ENCODE results near the gene PYGB. TPM values are rescaled to one million over a fixed set of nuclear protein-coding genes. Genes with fewer than 3 reads are reported as not detected.
A peak's percentile ranks its signal among the peaks of the same experiment; 100 is the strongest.

The PYGB gene
- total RNA-seq, 1 experiment from 2014 or later, result 663 TPM

DNA sequence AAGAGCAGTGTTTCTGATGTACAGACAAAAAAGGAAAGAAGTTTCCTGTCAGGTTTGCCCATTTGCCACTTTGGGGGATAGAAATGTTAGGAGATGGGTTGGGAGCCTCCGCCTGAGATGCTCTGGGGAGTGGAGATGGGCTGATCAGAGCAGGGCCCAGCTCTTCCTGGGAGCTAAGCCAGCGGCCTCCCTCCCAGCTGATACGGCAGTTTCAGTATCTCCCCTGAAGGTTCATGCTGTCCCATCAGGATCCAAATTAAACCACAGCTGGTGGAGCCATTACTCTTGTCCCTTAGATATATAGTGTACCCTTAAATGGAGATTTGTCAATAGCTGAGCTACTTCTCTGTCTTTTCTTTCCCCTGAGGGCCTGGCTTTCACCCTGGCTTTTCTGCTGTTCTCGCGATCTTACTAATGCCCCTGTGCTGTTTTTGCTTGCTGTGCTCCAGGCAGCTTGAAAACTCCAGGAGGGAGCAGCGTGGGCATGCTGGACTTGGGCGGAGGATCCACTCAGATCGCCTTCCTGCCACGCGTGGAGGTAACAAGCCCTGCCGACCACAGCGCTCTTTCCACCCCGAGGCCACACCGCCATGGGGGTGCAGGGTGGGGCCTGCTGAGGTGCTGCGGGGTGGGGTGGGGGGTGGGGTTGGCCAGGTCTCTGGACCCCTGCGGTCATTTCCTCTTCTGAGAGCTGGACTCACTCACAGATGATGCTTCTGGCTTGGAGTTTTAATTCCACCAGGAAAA, 31.5 kb upstream of the PYGB start:
- no peak for DNase-seq (ENCODE audit: low spot score)

DNA sequence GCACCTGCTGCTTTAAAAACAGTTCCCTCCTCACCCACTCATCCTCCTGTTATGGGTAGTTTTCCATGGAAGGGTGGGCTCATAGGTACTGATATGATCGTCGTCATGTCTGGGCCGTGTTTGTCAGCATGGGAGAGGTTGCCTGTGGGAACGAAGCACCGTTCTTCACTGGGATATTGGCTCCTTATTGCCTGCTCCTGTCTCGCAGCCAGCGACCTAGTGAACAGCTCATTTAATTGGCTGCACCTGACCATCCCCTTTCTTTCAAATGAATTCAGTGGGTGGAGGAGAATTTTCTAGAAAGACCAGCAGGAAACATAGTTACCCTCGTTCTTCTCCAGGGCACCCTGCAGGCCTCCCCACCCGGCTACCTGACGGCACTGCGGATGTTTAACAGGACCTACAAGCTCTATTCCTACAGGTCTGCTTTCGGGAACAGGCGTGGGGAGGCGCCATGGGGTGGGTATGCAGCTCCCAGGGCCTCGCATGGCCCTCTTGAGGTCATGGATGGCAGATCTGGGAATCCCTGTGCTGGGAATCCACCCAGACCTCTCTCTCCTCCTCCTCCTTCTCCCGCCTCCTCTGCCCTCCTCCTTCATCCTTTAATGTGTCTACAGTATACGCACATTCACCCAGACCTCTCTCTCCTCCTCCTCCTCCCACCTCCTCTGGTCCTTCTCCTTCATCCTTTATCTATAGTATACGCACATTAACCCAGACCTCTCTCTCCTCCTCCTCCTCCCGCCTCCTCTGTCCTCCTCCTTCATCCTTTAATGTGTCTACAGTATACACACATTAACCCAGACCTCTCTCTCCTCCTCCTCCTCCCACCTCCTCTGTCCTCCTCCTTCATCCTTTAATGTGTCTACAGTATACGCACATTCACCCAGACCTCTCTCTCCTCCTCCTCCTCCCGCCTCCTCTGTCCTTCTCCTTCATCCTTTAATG, 30.4 kb upstream of the PYGB start:
- no peak for DNase-seq (ENCODE audit: low spot score)

DNA sequence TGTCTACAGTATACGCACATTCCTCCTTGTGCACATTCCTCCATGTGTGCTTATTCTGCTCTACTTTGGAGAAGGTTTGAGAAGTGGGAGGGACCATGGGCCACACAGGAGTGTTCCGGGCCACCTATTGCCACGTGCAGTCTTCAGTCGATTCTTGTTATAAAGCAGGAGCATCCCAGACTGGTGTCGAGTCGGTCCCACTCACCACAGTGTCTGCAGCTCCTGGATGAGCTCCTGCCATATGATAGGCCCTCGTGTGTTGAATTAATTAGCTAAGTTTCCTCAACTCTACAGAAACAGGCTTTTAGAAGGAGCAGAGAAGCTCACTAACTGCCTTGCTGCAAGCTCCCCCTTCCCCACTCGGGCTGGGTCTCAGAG, 29.8 kb upstream of the PYGB start:
- no peak for DNase-seq (ENCODE audit: low spot score)

DNA sequence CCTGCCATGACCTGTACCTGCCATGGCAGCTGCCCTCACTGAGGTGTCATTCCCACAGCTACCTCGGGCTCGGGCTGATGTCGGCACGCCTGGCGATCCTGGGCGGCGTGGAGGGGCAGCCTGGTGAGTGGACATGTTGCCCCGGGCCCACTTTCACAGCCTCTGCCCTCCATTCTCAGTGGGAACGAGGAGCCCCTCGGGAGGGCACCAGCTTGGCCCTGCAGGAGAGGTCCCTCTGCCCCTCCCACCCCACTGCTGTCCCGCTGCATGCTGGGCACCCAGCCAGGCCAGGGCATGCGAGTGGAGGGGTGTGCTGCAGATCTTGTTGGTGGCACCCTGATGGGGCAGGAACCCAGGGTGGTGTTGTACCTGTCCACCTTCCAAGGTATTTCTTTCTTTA, 29.4 kb upstream of the PYGB start:
- DNase-seq (ENCODE audit: low spot score), result no peak

DNA sequence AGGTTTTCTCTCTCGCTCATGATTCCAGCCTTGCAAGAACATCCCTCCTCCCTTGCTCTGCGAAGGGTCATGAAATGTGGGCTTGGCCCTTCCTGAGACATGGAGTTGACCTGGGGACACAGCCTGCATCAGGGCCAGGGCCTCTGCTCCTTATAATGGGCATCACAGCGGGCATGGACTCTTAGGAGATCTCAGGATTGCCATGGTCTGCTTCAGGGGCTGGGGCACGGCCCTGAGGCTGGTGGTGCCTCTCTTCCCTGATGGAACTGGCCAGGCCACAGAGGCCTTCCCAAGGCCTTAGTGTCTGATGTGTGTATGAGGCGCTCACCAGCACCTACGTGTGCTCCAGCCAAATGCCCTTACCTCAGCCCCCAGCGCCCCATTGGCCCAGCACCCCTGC, 28.5 kb upstream of the PYGB start:
- no peak for DNase-seq (ENCODE audit: low spot score)

DNA sequence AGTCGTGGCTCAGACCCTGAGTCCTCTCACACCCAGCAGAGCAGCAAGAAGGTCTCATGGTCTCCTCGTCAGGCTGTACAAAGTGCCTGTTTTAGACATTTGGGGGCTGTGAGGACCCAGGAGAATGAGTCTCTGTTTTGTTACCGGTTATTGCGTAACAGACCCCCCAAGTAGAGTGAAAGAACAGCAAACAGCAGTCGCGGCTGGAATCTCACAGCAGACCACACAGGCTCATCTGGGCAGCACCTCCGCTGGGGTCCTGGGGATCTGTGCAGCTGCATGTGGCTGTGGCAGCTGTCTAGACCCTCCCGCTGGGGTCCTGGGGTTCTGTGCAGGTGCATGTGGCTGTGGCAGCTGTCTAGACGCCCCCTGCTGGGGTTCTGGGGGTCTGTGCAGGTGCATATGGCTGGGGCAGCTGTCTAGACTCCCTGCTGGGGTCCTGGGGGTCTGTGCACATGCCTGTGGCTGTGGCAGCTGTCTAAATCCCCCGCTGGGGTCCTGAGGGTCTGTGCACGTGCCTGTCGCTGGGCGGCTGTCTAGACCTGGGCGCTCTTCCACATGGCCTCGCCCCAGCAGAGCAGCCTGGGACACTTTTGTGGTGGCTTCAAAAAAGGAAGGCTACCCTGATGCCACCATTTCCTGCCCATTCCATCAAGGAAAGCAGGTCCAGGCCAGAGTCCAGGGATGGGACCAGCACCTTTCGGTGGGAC, 27.7 kb upstream of the PYGB start:
- DNase-seq (ENCODE audit: low spot score), result no peak

DNA sequence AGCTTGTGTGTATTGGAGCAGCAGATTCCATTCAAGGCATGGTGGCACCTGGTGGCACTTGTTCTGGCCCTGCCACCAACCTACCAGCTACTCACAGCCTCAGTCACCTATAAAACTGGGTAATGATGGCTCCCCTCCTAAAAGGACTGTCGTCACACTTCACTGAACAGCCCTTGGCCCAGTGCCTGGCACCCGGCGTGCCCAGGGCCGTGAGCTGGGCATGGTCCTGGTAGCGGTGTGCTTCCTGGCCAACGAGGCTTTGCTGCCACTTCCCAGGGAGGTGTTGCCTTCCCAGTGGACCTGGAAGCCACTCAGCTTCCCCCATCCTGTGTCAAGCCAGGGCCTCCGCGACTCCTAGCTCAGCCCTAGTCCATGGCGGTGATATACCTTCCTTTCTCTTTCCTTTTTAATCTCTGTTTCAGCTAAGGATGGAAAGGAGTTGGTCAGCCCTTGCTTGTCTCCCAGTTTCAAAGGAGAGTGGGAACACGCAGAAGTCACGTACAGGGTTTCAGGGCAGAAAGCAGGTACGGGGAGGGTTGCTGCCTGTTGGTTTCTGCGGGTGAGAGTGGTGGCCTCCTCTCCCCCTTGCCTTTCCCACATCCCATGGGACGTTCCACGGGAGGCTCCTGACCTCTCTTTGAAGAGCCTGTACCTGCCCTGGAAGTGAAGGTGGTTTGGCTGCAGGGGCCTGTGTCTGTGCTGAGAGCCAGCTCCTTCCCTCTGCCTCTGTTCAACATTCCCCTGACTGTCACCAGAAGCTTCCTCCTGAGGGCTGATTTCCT, 26.9 kb upstream of the PYGB start:
- no peak for DNase-seq (ENCODE audit: low spot score)

DNA sequence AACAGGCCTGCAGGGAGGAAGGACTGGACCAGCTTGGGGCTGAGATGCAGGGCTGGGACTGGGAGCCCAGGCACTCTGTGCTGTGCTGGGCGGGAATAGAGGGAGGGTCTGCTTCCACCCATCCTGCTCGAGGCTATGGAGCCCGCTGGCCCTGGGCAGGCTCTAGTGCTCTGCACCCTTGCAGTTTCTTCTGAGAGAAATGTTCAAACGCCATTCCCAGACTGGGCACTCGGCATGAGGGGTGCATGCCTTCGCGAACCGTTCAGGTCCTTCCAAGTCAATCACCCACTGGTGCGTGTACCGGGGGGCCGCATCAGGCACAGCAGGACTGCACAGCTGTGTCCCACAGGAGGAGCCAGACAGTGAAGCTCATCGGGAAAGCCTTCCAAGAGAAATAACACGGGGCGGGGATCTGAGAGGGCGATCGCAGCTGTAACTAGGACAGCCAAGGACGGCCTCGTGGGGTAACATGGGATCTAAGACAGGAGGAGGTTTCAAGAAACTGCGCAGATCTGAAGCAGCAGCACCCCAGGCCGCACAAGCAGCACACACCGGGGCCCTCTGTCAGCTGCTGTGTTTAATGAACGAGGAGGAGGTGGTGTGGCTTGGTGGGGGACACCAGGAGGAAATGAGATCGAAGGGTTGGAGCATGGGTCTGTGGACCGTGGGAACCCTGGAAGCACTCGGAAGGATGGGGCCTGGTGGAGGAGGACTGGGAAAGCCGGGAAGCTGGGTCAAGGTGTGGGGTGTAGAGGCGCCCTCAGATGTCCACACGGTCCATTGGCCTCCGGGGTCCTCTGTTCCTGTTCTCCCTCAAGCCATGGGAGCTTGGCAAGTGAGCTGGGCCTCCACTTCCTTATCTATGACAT, 26.1 kb upstream of the PYGB start:
- no peak for DNase-seq (ENCODE audit: low spot score)

DNA sequence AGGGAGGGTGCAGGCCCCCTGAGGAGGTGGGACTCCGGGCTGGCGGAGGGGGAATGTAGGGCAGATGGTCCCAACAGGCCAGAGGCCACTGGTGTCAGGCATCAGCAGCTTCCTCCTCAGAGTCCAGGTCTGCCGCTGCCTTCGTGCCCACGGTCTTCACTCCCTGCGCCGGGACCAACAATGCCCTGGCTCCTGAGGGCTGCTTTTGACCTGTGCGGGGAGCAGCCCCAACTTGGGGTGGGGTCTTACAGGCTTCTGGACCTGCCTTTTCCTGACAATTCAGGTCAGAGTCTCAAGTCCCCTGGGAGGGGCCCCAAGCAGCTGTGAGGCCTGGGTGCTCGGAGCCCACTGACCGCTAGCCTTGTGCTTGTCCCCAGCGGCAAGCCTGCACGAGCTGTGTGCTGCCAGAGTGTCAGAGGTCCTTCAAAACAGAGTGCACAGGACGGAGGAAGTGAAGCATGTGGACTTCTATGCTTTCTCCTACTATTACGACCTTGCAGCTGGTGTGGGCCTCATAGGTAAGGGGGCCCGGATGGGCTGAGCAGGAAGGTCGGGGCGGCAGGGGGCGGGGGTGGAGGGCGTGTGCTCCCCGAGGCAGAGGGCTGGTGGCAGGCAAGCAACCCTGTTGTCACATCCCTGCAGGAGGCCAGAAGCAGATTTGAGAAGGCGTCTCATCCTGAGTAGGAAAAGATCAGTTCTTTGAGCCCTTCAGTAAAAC, 25.3 kb upstream of the PYGB start:
- no peak for DNase-seq (ENCODE audit: low spot score)

DNA sequence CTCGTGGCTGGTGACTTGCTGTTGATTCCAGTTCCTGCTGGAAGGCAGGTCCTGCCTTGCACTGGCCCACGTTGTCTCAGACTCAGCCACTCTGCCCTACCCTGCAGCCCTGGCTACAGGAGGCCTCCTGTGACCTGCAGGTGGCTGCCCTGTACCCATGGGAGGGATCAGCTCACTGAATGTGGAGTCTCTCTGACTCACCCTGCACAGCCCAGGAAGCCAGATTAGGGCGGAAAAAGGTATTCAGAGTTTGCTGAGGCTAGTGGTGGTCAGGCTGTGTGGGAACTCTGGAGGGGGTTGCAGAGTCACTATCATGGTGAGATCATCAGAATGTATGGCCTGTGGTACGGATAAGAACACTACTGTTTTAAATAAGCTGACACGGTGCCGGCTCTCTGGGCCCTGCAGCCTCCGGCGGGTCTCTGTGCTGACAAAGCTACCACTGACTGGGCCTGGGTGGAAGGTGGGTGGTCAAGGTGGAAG, 24.7 kb upstream of the PYGB start:
- peak; percentile 90 for DNase-seq (ENCODE audit: low spot score)

DNA sequence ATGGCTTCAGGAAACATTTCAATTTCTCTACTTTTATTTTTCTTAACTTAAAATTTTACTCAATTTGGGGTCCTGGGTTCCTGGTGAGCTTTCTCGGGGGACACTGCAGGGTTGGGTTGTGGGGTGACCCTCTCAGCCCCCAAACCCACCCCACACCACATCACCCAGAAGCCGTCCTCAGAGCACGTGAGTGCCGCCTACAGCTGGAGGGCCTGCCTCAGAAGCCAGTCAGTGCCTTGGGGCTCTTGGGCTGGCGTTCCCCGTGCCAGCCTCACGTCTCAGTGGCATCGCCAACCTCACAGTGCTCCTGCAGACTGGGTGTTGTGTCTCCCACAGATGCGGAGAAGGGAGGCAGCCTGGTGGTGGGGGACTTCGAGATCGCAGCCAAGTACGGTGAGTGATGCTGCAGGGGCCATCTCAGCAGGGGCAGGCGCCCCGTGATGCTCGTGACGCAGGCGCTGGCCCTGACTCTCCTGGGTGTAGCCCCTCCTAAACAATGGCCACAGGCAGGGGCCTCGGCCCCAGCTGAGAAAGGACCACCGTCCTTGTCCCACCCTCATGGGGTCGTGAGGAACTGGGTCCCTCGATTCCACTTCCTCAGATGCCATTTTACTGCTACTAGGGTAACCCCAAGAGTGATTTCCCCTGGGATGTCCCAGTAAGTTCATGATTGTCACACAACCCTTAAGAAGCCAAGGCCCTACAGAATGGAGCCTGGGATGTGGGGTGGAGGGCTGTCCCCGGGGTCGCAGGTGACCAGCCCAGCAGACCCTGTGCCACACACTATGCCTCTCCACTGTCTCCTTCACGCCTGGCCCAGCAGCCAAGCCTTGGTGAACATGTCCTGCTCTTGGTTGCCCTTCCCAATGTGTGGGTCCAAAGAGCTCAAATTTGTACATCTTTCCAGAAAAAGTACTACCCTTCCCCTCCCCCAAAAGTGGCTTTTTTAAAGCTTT, 23.8 kb upstream of the PYGB start:
- no peak for DNase-seq (ENCODE audit: low spot score)

DNA sequence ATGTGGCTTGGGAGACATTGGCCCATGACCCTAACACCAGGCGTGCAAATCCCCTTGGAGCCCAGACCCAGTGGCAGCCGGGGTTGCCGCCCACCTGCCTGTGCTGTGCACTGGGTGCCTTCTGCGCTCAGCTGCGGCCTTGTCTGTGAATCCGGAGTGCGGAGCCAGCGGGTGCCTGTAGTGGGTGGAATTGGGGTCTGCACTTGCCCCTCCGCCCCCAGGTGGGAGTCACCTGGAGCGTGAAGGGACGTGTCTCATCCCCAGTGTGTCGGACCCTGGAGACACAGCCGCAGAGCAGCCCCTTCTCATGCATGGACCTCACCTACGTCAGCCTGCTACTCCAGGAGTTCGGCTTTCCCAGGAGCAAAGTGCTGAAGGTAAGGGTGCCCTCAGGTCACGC, 22.9 kb upstream of the PYGB start:
- no peak for DNase-seq (ENCODE audit: low spot score)

DNA sequence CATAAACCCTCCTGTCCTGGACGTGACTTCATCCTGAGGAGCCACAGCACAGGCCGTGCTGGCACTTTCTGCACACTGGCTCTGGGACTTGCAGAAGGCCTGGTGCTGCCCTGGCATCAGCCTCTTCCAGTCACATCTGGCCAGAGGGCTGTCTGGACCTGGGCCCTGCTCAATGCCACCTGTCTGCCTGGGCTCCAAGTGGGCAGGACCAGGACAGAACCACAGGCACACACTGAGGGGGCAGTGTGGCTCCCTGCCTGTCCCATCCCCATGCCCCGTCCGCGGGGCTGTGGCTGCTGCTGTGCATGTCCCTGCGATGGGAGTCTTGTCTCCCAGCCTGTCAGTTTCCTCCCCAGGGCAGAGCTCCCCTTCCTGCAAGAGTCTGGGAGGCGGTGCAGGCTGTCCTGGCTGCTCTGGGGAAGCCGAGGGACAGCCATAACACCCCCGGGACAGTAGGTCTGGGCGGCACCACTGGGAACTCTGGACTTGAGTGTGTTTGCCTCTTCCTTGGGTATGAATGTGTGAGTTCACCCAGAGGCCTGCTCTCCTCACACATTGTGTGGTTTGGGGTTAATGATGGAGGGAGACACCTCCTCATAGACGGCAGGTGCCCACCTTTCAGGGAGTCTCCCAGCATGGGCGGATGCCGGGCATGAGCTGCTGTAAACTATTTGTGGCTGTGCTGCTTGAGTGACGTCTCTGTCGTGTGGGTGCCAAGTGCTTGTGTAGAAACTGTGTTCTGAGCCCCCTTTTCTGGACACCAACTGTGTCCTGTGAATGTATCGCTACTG, 22.0 kb upstream of the PYGB start:
- no peak for DNase-seq (ENCODE audit: low spot score)

DNA sequence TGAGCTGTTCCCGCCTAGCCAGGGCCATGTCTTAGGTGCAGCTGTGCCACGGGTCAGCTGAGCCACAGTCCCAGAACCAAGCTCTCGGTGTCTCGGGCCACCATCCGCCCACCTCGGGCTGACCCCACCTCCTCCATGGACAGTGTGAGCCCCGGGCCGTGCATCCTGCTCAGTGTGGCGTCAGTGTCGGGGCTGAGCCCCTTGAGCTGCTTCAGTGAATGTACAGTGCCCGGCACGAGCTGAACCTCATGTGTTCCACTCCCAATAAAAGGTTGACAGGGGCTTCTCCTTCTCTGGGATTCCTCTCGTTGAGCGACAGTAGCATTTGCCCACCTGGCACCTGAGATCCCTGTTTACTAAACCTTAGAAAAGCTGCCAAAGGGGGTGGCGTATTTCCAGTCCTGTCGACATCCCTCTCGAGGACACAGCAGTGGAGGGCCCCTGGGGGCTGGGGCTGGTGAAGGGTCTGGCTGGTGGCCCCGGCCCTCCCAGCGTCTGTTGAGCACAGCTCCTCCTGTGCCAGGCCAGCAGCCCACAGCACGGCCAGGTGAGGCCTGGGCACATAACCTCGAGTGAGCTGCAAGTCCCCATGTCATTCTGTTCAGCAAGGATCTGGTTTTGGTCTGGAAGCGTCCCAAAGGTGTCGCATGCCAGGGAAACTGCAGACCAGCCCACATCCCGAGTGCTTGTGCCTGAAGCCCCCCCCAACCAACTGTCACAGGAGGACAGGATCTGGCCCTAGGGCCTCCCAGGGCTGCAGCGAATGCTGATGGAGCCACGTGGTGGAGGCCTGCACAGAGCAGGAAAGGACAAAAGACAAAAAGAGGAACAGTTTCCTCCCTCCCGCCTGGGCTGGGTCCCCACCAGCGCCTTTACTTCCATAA, 21.2 kb upstream of the PYGB start:
- no peak for DNase-seq (ENCODE audit: low spot score)

DNA sequence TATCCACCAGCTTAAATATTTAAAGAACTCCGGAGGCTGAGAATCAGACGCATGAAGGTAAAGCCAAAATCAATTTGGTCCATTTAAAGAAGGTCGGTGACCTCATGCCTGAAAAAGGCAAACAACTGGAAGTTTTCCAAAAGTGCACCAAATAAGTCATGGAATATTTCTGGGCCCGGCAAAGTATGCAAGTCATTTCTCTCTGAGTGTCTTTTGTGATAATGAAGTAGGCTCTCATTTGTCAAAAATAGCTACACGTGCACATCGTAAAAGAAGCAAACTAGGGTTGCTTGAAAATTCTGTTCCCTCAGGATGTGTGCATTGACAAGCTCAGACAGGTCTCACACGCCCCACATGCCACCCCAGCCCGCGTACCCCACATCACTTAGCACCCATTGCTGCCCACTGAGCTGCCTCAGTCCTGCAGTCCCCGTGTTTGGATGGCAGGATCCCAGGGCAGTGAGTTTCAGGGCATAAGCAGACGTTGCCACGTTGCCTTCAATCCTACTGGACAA, 20.5 kb upstream of the PYGB start:
- DNase-seq (ENCODE audit: low spot score), result no peak

DNA sequence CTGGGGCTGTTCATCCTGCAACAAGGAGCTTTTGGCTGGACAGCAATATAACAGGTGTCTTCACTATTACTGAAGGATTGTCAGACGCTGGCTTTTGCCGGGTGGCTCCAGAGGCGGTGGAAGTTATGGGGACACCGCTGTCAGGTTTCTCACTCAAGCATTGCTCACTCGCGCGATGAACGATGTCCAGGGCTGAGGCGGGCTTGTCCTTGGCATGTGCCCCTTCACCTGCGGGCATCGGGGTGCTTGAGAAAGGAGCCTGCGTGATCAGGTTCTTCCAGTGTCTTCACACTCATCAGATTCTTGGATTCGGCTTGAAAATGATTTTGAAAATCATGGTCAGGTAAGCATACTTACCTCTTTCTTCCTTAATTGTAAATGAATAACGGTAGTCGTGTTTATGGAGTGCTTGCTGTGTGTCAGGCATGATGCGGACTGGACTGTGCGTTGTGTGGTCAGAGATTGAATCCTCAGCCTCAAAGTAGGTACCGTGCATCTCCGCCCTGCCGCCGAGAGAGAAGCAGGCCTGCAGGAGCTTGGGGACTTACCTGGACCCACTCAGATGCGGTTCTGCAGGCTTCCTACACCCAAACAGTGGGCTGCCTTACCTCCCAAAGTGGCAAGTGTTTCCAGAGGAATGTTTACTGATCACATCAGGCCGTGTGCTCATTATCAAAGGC, 18.3 kb upstream of the PYGB start:
- DNase-seq (ENCODE audit: low spot score), result no peak
